MCF 10A (cell line): Measurements from ENCODE around the gene LARP4B. TPM values are rescaled to one million over a fixed set of nuclear protein-coding genes. Genes with fewer than 3 reads are reported as not detected.

Experiments
- BruUV-seq: library from RNA; stranded (reverse); fragments of 400-500 nt; replicated peaks from 2 replicates; lab custom pipeline; 2021; lab: Mats Ljungman, UMichigan
- CTCF ChIA-PET: fragments of 300-600 bp; sonication (Branson Sonifier 250); formaldehyde crosslinking; extraction: SDS; loops from one replicate; lab custom pipeline; 2021; ENCODE audit warnings: antibody characterized with exemption, inconsistent platforms; lab: Yijun Ruan, JAX
- POLR2A ChIA-PET: fragments of 300-600, 350-650 bp; sonication (Branson Sonifier 250); formaldehyde crosslinking; extraction: SDS; loops from one replicate; lab custom pipeline; 2020; ENCODE audit warnings: antibody characterized with exemption, inconsistent platforms; lab: Yijun Ruan, JAX
- DNase-seq: peaks from one replicate; pipeline ENCODE4 v3.0.0-alpha.2; 2018; ENCODE audit not compliant: unreplicated experiment
- H3K27ac Mint-ChIP-seq: one replicate; pipeline ENCODE4 v1.8.0; 2022; ENCODE audit warnings: mild to moderate bottlenecking, low read depth, mixed read lengths; ENCODE audit not compliant: unreplicated experiment
- H3K27me3 Mint-ChIP-seq: one replicate; pipeline ENCODE4 v1.8.0; 2022; ENCODE audit warnings: mixed read lengths; ENCODE audit not compliant: insufficient read depth, unreplicated experiment
- H3K36me3 Mint-ChIP-seq: one replicate; pipeline ENCODE4 v1.8.0; 2022; ENCODE audit warnings: mild to moderate bottlenecking, moderate library complexity, mixed read lengths; ENCODE audit not compliant: insufficient read depth, unreplicated experiment
- H3K4me1 Mint-ChIP-seq: one replicate; pipeline ENCODE4 v1.8.0; 2022; ENCODE audit warnings: mixed read lengths; ENCODE audit not compliant: insufficient read depth, unreplicated experiment
- H3K4me3 Mint-ChIP-seq: one replicate; pipeline ENCODE4 v1.8.0; 2022; ENCODE audit warnings: mild to moderate bottlenecking, moderate library complexity, mixed read lengths; ENCODE audit not compliant: unreplicated experiment
- H3K9me3 Mint-ChIP-seq: one replicate; pipeline ENCODE4 v1.8.0; 2022; ENCODE audit warnings: mixed read lengths; ENCODE audit not compliant: unreplicated experiment
- intact Hi-C: fragments of 100-400 bp; cut with micrococcal nuclease; formaldehyde crosslinking; loops from 2 replicates; pipeline ENCODE4 v1.14.1; 2022
- total RNA-seq: library from RNA; stranded (reverse); gene quantifications from 2 replicates; pipeline ENCODE4 v1.2.3, GENCODE V29; 2022
- TF ChIP-seq, protein P1 (sequence below): fragments of 200-600 bp; IDR thresholded peaks from one replicate; pipeline ENCODE4 v1.8.0; 2022; ENCODE audit warnings: antibody characterized with exemption, mild to moderate bottlenecking; ENCODE audit not compliant: unreplicated experiment

LARP4B gene
- total RNA-seq, 1 experiment from 2014 or later = 131 TPM

DNA sequence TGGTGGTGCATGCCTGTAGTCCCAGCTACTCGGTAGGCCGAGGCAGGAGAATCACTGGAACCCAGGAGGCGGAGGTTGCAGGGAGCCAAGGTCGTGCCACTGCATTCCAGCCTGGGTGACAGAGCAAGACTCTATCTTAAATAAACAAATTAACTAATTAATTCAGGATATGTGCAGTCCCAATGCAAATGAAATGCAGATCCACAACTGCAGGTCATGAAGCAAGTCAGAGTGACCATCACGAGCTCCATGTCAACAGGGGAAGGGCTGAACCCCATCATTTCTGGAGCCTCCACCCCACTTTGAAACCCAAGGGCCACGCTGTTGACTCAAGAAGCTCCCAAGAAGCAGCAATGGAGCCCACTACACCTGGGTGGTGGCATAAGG lies 115.4 kb downstream of the LARP4B start:
- no peaks in the 10 kb centered on the region for H3K4me1 Mint-ChIP-seq
- no peaks in the 10 kb centered on the region for H3K9me3 Mint-ChIP-seq
- ChIA-PET POLR2A (interaction anchor here (1.0 kb wide), 1 partner anchor 26 kb away, joined by 3 read pairs; no protein-coding TSS in a partner anchor), CTCF (interaction anchor here (0.9 to 1.4 kb wide), 3 partner anchors 8 to 303 kb away, joined by 3 to 5 read pairs (median 4); no protein-coding TSS in a partner anchor)
- no peaks in the 10 kb centered on the region for H3K27me3 Mint-ChIP-seq
- TF ChIP-seq, protein P1, sequence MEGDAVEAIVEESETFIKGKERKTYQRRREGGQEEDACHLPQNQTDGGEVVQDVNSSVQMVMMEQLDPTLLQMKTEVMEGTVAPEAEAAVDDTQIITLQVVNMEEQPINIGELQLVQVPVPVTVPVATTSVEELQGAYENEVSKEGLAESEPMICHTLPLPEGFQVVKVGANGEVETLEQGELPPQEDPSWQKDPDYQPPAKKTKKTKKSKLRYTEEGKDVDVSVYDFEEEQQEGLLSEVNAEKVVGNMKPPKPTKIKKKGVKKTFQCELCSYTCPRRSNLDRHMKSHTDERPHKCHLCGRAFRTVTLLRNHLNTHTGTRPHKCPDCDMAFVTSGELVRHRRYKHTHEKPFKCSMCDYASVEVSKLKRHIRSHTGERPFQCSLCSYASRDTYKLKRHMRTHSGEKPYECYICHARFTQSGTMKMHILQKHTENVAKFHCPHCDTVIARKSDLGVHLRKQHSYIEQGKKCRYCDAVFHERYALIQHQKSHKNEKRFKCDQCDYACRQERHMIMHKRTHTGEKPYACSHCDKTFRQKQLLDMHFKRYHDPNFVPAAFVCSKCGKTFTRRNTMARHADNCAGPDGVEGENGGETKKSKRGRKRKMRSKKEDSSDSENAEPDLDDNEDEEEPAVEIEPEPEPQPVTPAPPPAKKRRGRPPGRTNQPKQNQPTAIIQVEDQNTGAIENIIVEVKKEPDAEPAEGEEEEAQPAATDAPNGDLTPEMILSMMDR = no peak
- DNase-seq = no peak
- H3K27ac Mint-ChIP-seq = no peak overlapping the region
- no peak overlapping the region for H3K4me3 Mint-ChIP-seq
- intact Hi-C loops = no loop called here
- H3K36me3 Mint-ChIP-seq = peaks cover 74% of the 10 kb centered on the region
- BruUV-seq = no TSS peak

DNA sequence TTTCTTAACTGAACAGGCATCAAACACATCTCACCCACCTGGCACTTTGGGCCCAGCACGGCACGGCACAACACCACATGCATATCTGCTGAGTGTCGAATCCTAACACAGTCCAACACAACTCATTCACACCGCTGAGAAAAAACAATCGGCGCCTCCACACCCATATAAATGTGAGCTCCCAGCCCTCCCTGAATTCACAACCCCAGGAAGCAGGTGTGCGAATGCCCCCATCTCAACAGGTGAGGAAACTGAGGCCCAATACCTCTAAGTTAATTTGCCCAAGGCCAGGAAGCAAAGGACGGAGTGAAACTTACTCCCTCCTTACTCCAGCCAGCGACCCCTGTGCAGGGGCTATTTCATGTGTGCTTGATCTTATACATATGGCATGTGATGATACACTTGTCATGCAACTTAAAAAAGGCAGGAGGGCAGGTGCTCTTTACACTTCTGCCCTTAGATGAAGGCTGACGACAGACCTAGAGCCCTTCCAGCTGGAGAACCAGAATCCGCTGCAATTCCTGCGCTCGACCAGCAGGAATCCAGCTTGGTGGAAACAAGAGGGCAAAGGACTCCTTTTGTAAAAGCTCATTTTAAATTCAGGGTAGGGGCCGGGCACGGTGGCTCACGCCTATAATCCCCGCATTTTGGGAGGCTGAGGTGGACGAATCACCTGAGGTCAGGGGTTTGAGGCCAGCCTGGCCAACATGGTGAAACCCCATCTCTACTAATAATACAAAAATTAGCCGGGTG lies 116.0 kb downstream of the LARP4B start:
- TF ChIP-seq, protein P1 = no peak
- H3K27me3 Mint-ChIP-seq = no peaks in the 10 kb centered on the region
- no peak for DNase-seq
- no peaks in the 10 kb centered on the region for H3K4me1 Mint-ChIP-seq
- H3K4me3 Mint-ChIP-seq = no peak overlapping the region
- ChIA-PET POLR2A (interaction anchor here (1.0 kb wide), 1 partner anchor 27 kb away, joined by 3 read pairs; no protein-coding TSS in a partner anchor), CTCF (interaction anchor here (0.6 to 1.4 kb wide), 4 partner anchors 9 to 571 kb away, joined by 3 to 5 read pairs (median 4); no protein-coding TSS in a partner anchor)
- no peak overlapping the region for H3K27ac Mint-ChIP-seq
- H3K9me3 Mint-ChIP-seq = no peaks in the 10 kb centered on the region
- intact Hi-C loops = no loop called here
- no TSS peak for BruUV-seq
- H3K36me3 Mint-ChIP-seq = peaks cover 72% of the 10 kb centered on the region

DNA sequence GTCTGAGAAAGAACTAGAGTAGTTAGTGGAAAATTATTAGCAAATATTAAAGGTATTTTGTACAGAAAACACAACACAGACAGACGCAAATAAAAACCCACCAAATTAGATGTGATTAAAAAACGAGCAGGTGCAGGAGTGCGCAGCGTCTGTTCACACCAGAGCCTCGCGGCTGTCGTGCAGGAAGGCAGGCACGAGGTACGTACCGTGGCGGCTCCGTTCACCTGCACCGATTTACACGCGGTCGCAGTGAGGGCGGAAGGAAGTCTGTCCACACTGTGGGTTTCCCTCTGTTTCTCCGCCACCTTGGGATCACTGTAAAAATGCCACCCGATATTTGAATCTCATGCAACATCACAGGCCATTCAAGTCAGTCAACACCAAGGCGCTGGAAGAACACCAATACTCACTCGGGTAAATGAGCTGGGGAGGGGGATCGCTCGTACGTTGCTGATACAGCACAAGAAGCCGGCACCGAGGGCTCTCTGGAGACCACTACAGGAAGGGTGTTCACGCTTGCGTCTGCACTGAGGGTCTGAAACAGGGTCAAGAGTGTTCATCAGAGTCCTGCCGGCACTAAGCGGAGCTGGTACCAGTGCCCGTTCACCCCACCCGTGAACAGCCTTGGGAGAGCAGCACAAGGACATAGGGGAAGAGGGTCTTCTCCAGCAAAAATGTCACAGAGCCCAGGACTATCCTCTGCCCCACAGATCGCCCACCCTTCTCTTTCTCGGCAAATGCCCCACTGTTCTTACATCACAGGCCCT lies 116.8 kb downstream of the LARP4B start:
- no peak overlapping the region for H3K27ac Mint-ChIP-seq
- BruUV-seq = no TSS peak
- ChIA-PET POLR2A (no interaction called here), CTCF (interaction anchor here (1.4 kb wide), 1 partner anchor 302 kb away, joined by 5 read pairs; no protein-coding TSS in a partner anchor)
- intact Hi-C loops = no loop called here
- no peaks in the 10 kb centered on the region for H3K27me3 Mint-ChIP-seq
- H3K36me3 Mint-ChIP-seq = peaks cover 69% of the 10 kb centered on the region
- no peak overlapping the region for H3K4me3 Mint-ChIP-seq
- H3K4me1 Mint-ChIP-seq = no peaks in the 10 kb centered on the region
- TF ChIP-seq, protein P1 = no peak
- no peak for DNase-seq
- H3K9me3 Mint-ChIP-seq = no peaks in the 10 kb centered on the region

DNA sequence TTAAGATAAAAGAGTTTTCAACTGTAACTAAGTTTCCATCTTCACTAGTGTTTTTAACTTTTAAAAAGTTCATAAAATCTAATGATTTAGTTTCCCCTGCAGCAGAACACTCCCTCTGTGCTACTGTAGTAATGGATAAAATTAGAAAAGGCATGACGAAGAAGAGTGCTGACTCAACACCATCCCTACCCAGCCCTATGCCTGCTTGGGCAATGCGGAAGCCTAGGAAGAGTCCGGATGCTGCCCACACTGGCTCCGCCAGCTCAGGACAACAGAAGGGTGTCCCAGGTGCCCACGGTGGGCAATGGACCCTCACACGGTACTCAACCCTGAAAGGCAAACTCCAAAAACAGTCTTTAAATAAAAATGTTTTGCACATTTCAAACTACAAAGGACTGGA lies 118.2 kb downstream of the LARP4B start:
- DNase-seq = no peak
- H3K4me1 Mint-ChIP-seq = no peaks in the 10 kb centered on the region
- peaks cover 81% of the 10 kb centered on the region for H3K36me3 Mint-ChIP-seq
- no peak overlapping the region for H3K4me3 Mint-ChIP-seq
- H3K9me3 Mint-ChIP-seq = no peaks in the 10 kb centered on the region
- intact Hi-C loops = no loop called here
- TF ChIP-seq, protein P1 = no peak
- ChIA-PET CTCF (interaction anchor here (0.8 kb wide), 1 partner anchor 29 kb away, joined by 5 read pairs; no protein-coding TSS in a partner anchor), POLR2A (no interaction called here)
- BruUV-seq = no TSS peak
- no peaks in the 10 kb centered on the region for H3K27me3 Mint-ChIP-seq
- H3K27ac Mint-ChIP-seq = no peak overlapping the region
